GM12878 (cell line): ENCODE data around the gene PRMT7. TPM values are rescaled to one million over a fixed set of nuclear protein-coding genes. Genes with fewer than 3 reads are reported as not detected.
A peak's percentile ranks its signal among the peaks of the same experiment; 100 is the strongest.

Experiments
- ATF7 ChIP-seq: fragments of 450-650 bp; IDR thresholded peaks from 2 replicates; pipeline ENCODE4 v1.6.1; 2016; ENCODE audit warnings: low read depth, mild to moderate bottlenecking
- CREM ChIP-seq: IDR thresholded peaks from 2 replicates; pipeline ENCODE4 v1.6.1; 2014; ENCODE audit warnings: antibody characterized with exemption, low read depth
- ESRRA ChIP-seq: IDR thresholded peaks from 2 replicates; pipeline ENCODE4 v1.6.1; 2012; ENCODE audit warnings: mild to moderate bottlenecking, low read length, improper control_type of control experiment
- FOS ChIP-seq: IDR thresholded peaks from 3 replicates; pipeline ENCODE4 v1.6.1; 2011; ENCODE audit warnings: borderline replicate concordance; ENCODE audit not compliant: insufficient read length; ENCODE audit errors: extremely low read depth
- FOXK2 ChIP-seq: fragments of 450-650 bp; IDR thresholded peaks from 2 replicates; pipeline ENCODE4 v1.6.1; 2017; ENCODE audit warnings: mild to moderate bottlenecking, moderate library complexity
- GATAD2B ChIP-seq: fragments of 450-650 bp; conservative IDR thresholded peaks from 2 replicates; pipeline ENCODE4 v1.6.1; 2017; ENCODE audit warnings: low read depth, mild to moderate bottlenecking, moderate library complexity
- HDAC6 ChIP-seq: fragments of 200-600 bp; sonication (generic); IDR thresholded peaks from one replicate; pipeline ENCODE4 v1.8.0; 2017; ENCODE audit warnings: antibody characterized with exemption; ENCODE audit not compliant: unreplicated experiment
- IKZF2 ChIP-seq, 2 experiments: fragments of 450-650 bp; IDR thresholded peaks; 2 replicates each; pipeline ENCODE4 v1.6.1; 2017; ENCODE audit warnings: mild to moderate bottlenecking in 2 of 2, moderate library complexity in 2 of 2
- LARP7 ChIP-seq: fragments of 450-650 bp; IDR thresholded peaks from 2 replicates; pipeline ENCODE4 v1.6.1; 2017; ENCODE audit warnings: mild to moderate bottlenecking
- MYB ChIP-seq: fragments of 150-350 bp; IDR thresholded peaks from 2 replicates; pipeline ENCODE4 v1.6.1; 2014; ENCODE audit warnings: mild to moderate bottlenecking, low read depth, low read length, borderline replicate concordance
- NFYB ChIP-seq: IDR thresholded peaks from 2 replicates; pipeline ENCODE4 v1.6.1; 2011; ENCODE audit warnings: low read depth, mild to moderate bottlenecking, low read length, improper control_type of control experiment, moderate library complexity; ENCODE audit not compliant: insufficient read depth
- SMAD5 ChIP-seq: IDR thresholded peaks from 2 replicates; pipeline ENCODE4 v1.6.1; 2016; ENCODE audit warnings: antibody characterized with exemption, low read depth
- STAT1 ChIP-seq: fragments of 450-650 bp; conservative IDR thresholded peaks from 2 replicates; pipeline ENCODE4 v1.6.1; 2014; ENCODE audit warnings: antibody characterized with exemption, mild to moderate bottlenecking
- TAF1 ChIP-seq: IDR thresholded peaks from 2 replicates; pipeline ENCODE4 v1.6.1; 2011; ENCODE audit warnings: mild to moderate bottlenecking, low read depth, low read length, borderline replicate concordance
- ZNF384 ChIP-seq: IDR thresholded peaks from 2 replicates; pipeline ENCODE4 v1.6.1; 2012; ENCODE audit warnings: low read depth, mild to moderate bottlenecking, low read length, improper control_type of control experiment, borderline replicate concordance
- polyA plus RNA-seq, 11 experiments: library from polyadenylated mRNA; depleted of rRNA in 4 of 11; unstranded in 6 of 11; stranded (reverse) in 5 of 11; fragments of >200 nt; fragmentation: Nextera tagmentation in 4 of 11; fragmentation: Illumina TruSeq in 1 of 11; extraction: Ambion mirVana in 4 of 11; extraction: Trizol in 1 of 11; gene quantifications; 1 replicate in 1 of 11; 2 replicates in 10 of 11; pipeline versions ENCODE4 v1.2.1 to v1.2.3, GENCODE V29; 2011 to 2016; ENCODE audit warnings: inconsistent platforms in 2 of 11, missing spikeins in 2 of 11, low read depth in 1 of 11
- total RNA-seq, 4 experiments: library from RNA; depleted of rRNA in 3 of 4; stranded (reverse); fragments of >200 nt in 3 of 4; fragmentation: Illumina TruSeq in 1 of 4; extraction: Trizol in 1 of 4; gene quantifications; 2 replicates each; pipeline versions ENCODE4 v1.2.1 to v1.2.3, GENCODE V29; 2013 to 2021
- TF ChIP-seq, protein P1 (sequence below): fragments of 450-650 bp; IDR thresholded peaks from 2 replicates; pipeline ENCODE4 v1.6.1; 2017; ENCODE audit warnings: mild to moderate bottlenecking, moderate library complexity
- TF ChIP-seq, protein P2 (sequence below): IDR thresholded peaks from 2 replicates; pipeline ENCODE4 v1.6.1; 2011; ENCODE audit warnings: borderline replicate concordance, low read depth, mild to moderate bottlenecking, moderate library complexity, low read length; ENCODE audit not compliant: insufficient read depth, poor library complexity, severe bottlenecking
- TF ChIP-seq, protein P3 (sequence below): fragments of 450-650 bp; IDR thresholded peaks from 2 replicates; pipeline ENCODE4 v1.6.1; 2017; ENCODE audit warnings: borderline replicate concordance

PRMT7 gene
- total and polyA plus RNA-seq, 10 of the 15 experiments (the other 5 are each of a cell fraction or from before 2014, with no cell fraction given) = 5.1 to 56.1 (median 42.0) TPM

DNA sequence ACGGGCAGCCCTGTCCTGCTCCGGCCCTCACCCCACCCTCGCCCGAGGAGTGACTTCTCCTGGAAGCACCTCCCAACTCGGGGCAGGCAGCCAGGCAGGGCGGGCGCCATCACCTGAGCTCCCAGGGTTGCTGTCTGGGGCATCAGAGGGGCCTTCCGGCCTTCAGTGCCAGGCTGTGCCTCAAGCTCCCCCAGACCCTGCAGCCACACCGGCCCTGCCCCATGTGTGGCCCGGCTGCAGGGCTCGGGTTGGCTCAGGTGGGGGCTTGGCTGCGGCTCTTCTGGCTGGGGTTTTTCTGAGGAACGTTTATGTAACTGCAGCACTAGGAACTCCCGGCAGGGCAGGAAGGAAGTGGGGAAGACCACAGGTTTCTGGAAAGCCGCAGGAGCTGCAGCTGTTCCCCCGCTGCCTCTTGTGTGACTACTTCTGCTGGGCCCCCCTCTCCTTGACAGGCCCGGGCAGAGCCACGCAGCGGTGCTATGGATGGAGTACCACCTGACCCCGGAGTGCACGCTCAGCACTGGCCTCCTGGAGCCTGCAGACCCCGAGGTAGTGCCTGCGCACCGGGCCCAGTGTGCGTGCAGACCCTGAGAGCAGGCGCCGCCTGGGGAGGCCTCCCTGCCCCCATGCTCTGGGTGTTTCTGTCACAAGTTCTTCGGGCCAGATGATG is 45.6 kb downstream of the PRMT7 start (continued):
- TF ChIP-seq, protein P1, sequence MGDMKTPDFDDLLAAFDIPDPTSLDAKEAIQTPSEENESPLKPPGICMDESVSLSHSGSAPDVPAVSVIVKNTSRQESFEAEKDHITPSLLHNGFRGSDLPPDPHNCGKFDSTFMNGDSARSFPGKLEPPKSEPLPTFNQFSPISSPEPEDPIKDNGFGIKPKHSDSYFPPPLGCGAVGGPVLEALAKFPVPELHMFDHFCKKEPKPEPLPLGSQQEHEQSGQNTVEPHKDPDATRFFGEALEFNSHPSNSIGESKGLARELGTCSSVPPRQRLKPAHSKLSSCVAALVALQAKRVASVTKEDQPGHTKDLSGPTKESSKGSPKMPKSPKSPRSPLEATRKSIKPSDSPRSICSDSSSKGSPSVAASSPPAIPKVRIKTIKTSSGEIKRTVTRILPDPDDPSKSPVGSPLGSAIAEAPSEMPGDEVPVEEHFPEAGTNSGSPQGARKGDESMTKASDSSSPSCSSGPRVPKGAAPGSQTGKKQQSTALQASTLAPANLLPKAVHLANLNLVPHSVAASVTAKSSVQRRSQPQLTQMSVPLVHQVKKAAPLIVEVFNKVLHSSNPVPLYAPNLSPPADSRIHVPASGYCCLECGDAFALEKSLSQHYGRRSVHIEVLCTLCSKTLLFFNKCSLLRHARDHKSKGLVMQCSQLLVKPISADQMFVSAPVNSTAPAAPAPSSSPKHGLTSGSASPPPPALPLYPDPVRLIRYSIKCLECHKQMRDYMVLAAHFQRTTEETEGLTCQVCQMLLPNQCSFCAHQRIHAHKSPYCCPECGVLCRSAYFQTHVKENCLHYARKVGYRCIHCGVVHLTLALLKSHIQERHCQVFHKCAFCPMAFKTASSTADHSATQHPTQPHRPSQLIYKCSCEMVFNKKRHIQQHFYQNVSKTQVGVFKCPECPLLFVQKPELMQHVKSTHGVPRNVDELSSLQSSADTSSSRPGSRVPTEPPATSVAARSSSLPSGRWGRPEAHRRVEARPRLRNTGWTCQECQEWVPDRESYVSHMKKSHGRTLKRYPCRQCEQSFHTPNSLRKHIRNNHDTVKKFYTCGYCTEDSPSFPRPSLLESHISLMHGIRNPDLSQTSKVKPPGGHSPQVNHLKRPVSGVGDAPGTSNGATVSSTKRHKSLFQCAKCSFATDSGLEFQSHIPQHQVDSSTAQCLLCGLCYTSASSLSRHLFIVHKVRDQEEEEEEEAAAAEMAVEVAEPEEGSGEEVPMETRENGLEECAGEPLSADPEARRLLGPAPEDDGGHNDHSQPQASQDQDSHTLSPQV = no peak
- TF ChIP-seq ZNF384 (no peak), GATAD2B (peak; percentile 66; the same call in 1 of the 2 replicates), FOS (no peak), MYB (no peak), ESRRA (no peak), NFYB (no peak), FOXK2 (no peak), ATF7 (peak; percentile 40; the same call in 1 of the 2 replicates), CREM (peak; percentile 75), SMAD5 (no peak), STAT1 (no peak), TAF1 (no peak), LARP7 (no peak), HDAC6 (no peak), IKZF2 (IDR thresholded peaks at IDR 0.05) (peak; percentile 90 to 91)
- TF ChIP-seq, protein P2, sequence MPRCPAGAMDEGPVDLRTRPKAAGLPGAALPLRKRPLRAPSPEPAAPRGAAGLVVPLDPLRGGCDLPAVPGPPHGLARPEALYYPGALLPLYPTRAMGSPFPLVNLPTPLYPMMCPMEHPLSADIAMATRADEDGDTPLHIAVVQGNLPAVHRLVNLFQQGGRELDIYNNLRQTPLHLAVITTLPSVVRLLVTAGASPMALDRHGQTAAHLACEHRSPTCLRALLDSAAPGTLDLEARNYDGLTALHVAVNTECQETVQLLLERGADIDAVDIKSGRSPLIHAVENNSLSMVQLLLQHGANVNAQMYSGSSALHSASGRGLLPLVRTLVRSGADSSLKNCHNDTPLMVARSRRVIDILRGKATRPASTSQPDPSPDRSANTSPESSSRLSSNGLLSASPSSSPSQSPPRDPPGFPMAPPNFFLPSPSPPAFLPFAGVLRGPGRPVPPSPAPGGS = peak; percentile 72
- TF ChIP-seq, protein P3, sequence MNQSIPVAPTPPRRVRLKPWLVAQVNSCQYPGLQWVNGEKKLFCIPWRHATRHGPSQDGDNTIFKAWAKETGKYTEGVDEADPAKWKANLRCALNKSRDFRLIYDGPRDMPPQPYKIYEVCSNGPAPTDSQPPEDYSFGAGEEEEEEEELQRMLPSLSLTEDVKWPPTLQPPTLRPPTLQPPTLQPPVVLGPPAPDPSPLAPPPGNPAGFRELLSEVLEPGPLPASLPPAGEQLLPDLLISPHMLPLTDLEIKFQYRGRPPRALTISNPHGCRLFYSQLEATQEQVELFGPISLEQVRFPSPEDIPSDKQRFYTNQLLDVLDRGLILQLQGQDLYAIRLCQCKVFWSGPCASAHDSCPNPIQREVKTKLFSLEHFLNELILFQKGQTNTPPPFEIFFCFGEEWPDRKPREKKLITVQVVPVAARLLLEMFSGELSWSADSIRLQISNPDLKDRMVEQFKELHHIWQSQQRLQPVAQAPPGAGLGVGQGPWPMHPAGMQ = no peak
